Superior temporal gyrus (tissue), 1 donor: ENCODE data around the gene IL23A.
"Not testable (repeated sequence)": the region's sequence is repeated elsewhere in the genome, so short reads cannot be mapped to it uniquely, and the experiment has no call there.

Source experiments
- DNase-seq: peaks from one replicate; pipeline ENCODE4 v3.0.0-alpha.2; 2016; ENCODE audit errors: extremely low spot score

The IL23A gene, protein sequence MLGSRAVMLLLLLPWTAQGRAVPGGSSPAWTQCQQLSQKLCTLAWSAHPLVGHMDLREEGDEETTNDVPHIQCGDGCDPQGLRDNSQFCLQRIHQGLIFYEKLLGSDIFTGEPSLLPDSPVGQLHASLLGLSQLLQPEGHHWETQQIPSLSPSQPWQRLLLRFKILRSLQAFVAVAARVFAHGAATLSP

GRCh38 chr12:56338308-56339157 is at the start of gene IL23A:
Gene IL23A (plus strand): TSS chr12:56338884. CDS start chr12:56339045, 161 bp downstream.
- DNase-seq = no peak

- no peak for DNase-seq
These were observed 44.9 kb upstream of the IL23A start for GRCh38 chr12:56293795-56294194.

DNA sequence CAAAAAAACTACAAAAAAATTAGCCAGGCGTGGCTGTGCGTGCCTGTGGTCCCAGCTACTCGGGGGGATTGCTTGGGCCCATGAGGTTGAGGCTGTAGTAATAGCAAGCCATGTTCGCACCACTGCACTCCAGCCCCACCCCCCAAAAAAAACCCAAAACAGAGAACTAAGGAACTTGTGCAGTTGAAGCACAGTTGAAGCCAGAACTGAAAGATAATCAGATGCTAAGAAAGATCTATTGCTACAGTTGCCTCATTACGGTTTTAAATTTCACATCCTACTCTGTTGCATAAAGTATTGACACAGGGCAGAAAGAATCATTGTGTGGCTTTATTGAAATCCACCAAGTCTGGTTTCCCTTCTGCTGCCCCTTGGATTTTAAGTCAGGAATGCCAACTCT is 42.4 kb upstream of the IL23A start:
- DNase-seq = no peak

DNA sequence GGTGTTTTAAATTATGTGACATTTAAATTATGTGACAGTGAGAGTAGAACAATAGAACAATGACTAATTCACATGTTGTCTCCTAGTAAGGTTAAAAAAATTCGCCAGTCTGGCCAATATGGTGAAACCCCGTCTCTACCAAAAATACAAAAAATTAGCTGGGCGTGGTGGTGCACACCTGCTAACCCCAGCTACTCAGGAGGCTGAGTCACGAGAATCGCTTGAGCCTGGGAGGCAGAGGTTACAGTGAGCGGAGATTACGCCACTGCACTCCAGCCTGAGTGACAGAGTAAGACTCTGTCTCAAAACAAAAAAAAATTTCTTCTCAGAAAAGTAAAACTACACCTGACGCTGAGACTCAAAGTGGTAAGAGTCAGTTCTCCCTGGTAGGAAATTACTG is 41.3 kb upstream of the IL23A start:
- no peak for DNase-seq

- no peak for DNase-seq
These were observed 39.9 kb upstream of the IL23A start for GRCh38 chr12:56298828-56299227.

- no peak for DNase-seq
These were observed 39.3 kb upstream of the IL23A start for GRCh38 chr12:56299308-56299852.

DNA sequence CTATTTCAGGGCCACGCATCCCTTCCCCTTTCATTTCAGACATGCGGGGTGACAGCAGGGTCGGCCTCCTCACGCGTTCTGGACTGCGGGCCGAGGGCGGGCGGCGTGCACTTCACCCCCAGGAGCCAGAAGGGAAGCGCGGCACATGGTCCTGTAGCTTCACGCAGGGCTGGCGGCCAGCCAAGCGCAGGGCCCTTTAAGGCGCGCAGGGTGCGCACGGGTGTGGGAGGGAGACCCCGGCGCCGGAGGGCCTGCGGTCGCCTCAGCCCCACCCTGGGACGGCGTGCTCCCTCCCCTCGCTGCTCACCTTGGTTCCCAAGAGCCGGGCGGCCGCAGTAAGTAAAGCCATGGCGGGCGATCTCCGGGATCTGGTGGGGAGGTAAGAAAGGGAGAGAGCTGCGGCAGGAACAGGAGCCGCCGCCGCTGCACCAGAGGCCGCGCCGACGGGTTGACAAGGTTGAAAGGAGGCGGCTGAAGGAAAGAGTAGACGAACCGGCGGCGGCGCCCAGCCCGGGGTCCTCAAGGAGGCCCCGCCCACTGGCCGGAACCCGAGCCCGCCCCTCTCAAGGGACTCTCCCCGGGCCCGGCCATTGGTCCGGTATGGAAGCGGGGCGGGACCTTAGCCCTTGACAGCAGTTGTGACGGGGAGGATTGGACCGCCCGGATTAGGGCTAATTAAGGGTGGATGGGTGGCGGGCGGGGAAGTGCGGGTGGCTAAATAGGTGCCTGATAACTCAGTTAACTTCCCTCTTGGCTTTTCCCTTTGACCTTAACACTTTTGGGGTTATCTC is 38.6 kb upstream of the IL23A start, which contains the start of gene CS:
CS (minus strand) TSS at position 478 of the 791 bp plus-strand sequence; CDS start at position 349, 129 bp downstream.
- peak; percentile 98 for DNase-seq

GRCh38 chr12:56300644-56301464 is 37.8 kb upstream of the IL23A start:
- DNase-seq = no peak

GRCh38 chr12:56304276-56304675 is 34.4 kb upstream of the IL23A start:
- no peak for DNase-seq

DNA sequence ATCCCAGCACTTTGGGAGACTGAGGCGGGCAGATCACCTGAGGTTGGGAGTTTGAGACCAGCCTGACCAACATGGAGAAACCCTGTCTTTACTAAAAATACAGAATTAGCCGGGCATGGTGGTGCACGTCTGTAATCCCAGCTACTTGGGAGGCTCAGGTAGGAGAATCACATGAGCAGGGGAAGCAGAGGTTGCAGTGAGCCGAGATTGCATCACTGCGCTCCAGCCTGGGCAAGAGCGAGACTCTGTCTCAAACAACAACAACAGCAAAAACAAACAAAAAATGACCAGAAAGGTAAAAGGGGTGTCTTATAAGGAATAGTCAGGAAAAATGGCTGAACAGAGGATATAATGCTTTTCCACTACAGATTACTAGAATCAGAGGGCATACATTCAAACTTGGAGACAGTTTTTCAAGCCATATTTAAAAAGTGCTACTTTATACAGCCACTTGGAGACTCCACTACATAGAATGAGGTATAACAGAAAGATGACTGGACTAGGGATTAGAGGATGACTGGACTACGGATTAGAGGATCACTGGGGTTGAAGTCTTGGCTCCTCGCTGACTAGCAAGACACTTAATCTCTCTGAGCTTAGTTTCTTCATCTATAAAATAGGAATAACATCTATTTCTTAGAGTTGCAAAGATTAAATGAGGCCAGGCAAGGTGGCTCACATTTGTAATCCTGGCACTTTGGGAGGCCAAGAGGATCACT is 33.7 kb upstream of the IL23A start:
- DNase-seq = no peak

DNA sequence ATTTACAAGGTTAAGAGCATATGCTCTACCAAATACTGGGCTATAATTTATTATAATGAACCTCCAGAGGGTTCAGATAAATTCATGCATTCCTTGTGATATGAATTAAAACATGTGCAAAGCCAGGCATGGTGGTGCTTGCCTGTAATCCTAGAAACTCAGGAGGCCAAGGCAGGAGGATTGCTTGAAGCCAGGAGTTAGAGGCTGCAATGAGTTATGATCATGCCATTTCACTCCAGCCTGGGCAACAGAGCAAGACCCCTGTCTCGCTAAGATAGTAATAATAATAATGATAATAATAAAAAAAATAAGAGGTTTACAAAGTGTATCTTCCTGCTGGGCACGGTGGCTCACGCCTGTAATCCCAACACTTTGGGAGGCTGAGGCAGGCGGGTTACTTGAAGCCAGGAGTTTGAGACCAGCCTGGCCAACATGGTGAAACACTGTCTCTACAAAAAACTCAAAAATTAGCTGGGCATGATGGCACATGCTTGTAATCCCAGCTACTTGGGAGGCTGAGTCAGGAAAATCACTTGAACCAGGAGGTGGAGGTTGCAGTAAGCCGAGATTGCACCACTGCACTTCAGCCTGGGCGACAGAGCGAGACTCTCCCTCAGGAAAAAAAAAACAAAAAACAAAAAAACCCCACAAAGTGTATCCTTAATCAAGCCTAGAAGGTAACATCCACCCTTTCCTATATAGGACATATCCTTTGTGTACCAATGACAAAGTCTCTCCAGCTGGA is 31.3 kb upstream of the IL23A start:
- no peak for DNase-seq

- DNase-seq = no peak
These were observed 30.0 kb upstream of the IL23A start for GRCh38 chr12:56308714-56309113.

DNA sequence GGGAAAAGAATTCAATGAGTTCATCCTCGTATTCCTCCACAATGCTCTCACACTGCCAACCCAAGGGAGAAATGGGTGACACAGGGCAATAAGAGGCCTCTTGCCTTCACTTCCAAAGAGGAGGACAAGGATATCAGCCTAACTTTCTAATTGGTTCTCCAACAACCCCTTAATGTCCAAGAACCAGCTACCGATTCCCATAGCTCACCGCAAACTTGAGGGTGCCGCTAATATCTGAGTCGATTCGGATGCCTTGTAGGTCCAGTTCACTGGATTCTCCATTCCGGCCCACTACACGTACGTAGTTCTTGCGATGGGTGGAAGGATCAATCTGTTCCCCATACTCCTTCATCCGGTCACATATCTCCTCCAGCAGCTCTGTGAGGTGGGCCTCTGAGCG is 27.7 kb upstream of the IL23A start:
- DNase-seq = no peak

GRCh38 chr12:56315249-56315621 is 23.4 kb upstream of the IL23A start:
- peak; percentile 67 for DNase-seq

DNA sequence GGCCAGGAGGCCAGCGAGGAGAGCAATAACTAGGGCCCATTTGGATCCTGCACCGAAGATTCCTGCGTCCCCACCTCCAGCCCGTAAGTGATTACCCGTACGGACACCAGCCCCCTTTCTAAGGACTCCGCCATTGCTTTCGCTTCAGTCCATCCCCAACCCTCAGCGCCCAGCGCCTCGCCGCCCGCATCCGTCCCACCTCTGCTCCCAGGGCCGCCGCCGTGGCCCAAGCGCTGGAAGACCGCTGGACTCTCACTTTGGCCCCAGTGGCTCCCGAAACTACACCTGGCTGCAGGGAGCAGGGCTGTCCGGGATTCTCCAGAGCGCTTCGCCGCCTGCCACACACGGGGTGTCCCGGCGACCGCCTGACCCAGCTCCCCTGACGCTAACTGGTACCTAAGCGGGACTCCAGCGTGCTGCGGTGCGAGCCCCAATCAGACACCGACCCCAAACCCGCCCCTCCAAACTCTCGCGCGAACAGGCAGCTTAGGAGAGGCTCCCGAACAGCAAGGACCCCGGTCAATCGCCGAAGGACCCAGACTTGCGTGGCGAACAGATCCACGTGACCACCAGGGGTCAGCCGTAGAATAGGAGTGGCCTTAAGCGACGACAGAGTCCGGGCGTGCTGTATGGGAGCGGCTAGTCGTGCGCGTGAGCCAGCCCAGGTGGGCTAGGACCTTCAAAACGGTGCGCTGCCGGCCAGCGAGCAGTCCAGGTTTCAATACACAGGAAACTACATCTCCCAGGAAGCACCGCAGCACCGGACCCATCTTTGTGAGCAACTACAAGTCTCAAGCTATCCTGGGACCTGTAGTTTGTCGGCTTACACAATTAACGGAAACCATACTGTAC is 22.8 kb upstream of the IL23A start, which contains the start of gene CNPY2:
CNPY2 (minus strand) TSS at position 367 of the 852 bp plus-strand sequence. CDS start 771 bp downstream, outside the sequence.
- DNase-seq = peak; percentile 94

- DNase-seq = no peak
These were observed 21.0 kb upstream of the IL23A start for GRCh38 chr12:56317675-56318074.

DNA sequence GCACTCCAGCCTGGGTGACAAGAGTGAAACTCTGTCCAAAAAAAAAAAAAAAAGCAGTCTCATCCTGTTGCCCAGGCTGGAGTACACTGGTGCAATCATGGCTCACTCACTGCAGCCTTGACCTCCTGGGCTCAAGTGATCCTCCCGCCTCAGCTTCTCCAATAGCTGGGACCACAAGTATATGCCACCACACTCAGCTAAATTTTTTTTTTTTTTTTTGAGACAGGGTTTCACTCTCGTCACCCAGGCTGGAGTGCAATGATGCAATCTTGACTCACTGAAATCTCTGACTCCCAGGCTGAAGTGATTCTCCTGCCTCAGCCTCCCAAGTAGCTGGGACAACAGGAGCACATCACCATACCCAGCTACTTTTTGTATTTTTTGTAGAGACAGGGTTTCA is 17.7 kb upstream of the IL23A start:
- DNase-seq = no peak

- DNase-seq = not testable (repeated sequence)
These were observed 17.1 kb upstream of the IL23A start for GRCh38 chr12:56321610-56322009.

- no peak for DNase-seq
These were observed 14.5 kb upstream of the IL23A start for GRCh38 chr12:56324206-56324605.
